Coronary artery (tissue), 2 donors: ENCODE measurements around the gene TXNDC12.
A peak's percentile ranks its signal among the peaks of the same experiment; 100 is the strongest.

Source experiments
- DNase-seq: peaks from one replicate; pipeline ENCODE4 v3.0.0-alpha.2; 2017; ENCODE audit warnings: low spot score
- H3K27ac ChIP-seq, 2 donors: fragments of 200-600 bp; sonication (generic); one replicate each; pipeline ENCODE4 v1.5.1; 2016 to 2019
- H3K4me3 ChIP-seq: fragments of 200-600 bp; sonication (generic); 2 replicates; pipeline ENCODE4 v1.5.1; 2016; ENCODE audit warnings: mild to moderate bottlenecking, moderate library complexity
- CTCF ChIP-seq: fragments of 200-600 bp; sonication (generic); IDR thresholded peaks from one replicate; pipeline ENCODE4 v1.5.1; 2019; ENCODE audit warnings: antibody characterized with exemption

Gene TXNDC12

GRCh38 chr1:52045236-52045635, 9.8 kb downstream of the TXNDC12 start:
- Histone ChIP-seq H3K4me3 (no peak overlapping the region), H3K27ac (no peak overlapping the region)
- no peak for DNase-seq
- no peak for TF ChIP-seq CTCF

- H3K4me3 ChIP-seq, result no peak overlapping the region
- DNase-seq, result no peak
- H3K27ac ChIP-seq, result no peak overlapping the region
- TF ChIP-seq CTCF, result no peak
Measured at GRCh38 chr1:52041551-52042185, 13.3 kb downstream of the TXNDC12 start.

GRCh38 chr1:52037909-52038308, 17.1 kb downstream of the TXNDC12 start:
- TF ChIP-seq CTCF, result no peak
- no peak for DNase-seq
- H3K27ac ChIP-seq, result no peak overlapping the region
- H3K4me3 ChIP-seq, result no peak overlapping the region

GRCh38 chr1:52037402-52037814, 17.6 kb downstream of the TXNDC12 start:
- Histone ChIP-seq H3K27ac (no peak overlapping the region), H3K4me3 (no peak overlapping the region)
- DNase-seq, result no peak
- TF ChIP-seq CTCF, result no peak

GRCh38 chr1:52034050-52034384, 21.0 kb downstream of the TXNDC12 start:
- DNase-seq, result no peak
- Histone ChIP-seq H3K4me3 (peak overlapping the region; percentile 86), H3K27ac (peak overlapping the region; percentile 78 to 91)
- TF ChIP-seq CTCF, result no peak

GRCh38 chr1:52033190-52034049, 21.6 kb downstream of the TXNDC12 start, which contains the start of gene KTI12:
KTI12 (minus strand) TSS chr1:52033810; CDS start chr1:52033761, 49 bp downstream.
- Histone ChIP-seq H3K4me3 (peak within 1 kb of the TSS; percentile 86), H3K27ac (peak within 1 kb of the TSS; percentile 78 to 91)
- no peak for TF ChIP-seq CTCF
- DNase-seq, result peak; percentile 89

- H3K27ac ChIP-seq, result peak overlapping the region; percentile 78 to 91
- DNase-seq, result peak; percentile 76
Measured at GRCh38 chr1:52032785-52033131, 22.2 kb downstream of the TXNDC12 start.

More at GRCh38 chr1:52032785-52033131, 22.2 kb downstream of the TXNDC12 start:
- TF ChIP-seq CTCF, result no peak
- H3K4me3 ChIP-seq, result peak overlapping the region; percentile 86
